Smooth muscle cell (in vitro differentiated cells): ENCODE data around the gene DRD5. TPM values are rescaled to one million over a fixed set of nuclear protein-coding genes. Genes with fewer than 3 reads are reported as not detected.

Source experiments
- DNase-seq: peaks from one replicate; lab custom pipeline; 2025; ENCODE audit not compliant: unreplicated experiment; lab: John Stamatoyannopoulos, UW
- H2AFZ ChIP-seq: fragments of 200-600 bp; sonication (generic); 2 replicates; pipeline ENCODE4 v1.6.0; 2016; ENCODE audit warnings: antibody characterized with exemption, low read depth, mild to moderate bottlenecking
- H3F3A ChIP-seq: fragments of 200-600 bp; sonication (generic); 2 replicates; pipeline ENCODE4 v1.6.0; 2017; ENCODE audit warnings: antibody characterized with exemption, low read depth
- H3K27ac ChIP-seq: fragments of 200-600 bp; sonication (generic); 2 replicates; pipeline ENCODE4 v1.5.1; 2016; ENCODE audit warnings: low read depth, mild to moderate bottlenecking
- H3K27me3 ChIP-seq: fragments of 200-600 bp; sonication (generic); 2 replicates; pipeline ENCODE4 v1.6.1; 2016; ENCODE audit warnings: low read depth, mild to moderate bottlenecking
- H3K36me3 ChIP-seq: fragments of 200-600 bp; sonication (generic); 2 replicates; pipeline ENCODE4 v1.5.1; 2016; ENCODE audit warnings: low read depth
- H3K4me1 ChIP-seq: fragments of 200-600 bp; sonication (generic); 2 replicates; pipeline ENCODE4 v1.5.1; 2016; ENCODE audit warnings: low read depth
- H3K4me2 ChIP-seq: fragments of 200-600 bp; sonication (generic); 2 replicates; pipeline ENCODE4 v1.6.0; 2016; ENCODE audit warnings: mild to moderate bottlenecking
- H3K4me3 ChIP-seq: fragments of 200-600 bp; sonication (generic); 2 replicates; pipeline ENCODE4 v1.5.1; 2016; ENCODE audit warnings: mild to moderate bottlenecking
- H3K79me2 ChIP-seq: fragments of 200-600 bp; sonication (generic); 2 replicates; pipeline ENCODE4 v1.6.0; 2016; ENCODE audit warnings: low read depth, mild to moderate bottlenecking
- H3K9ac ChIP-seq: fragments of 200-600 bp; sonication (generic); 2 replicates; pipeline ENCODE4 v1.6.0; 2016; ENCODE audit warnings: low read depth
- H3K9me3 ChIP-seq: fragments of 200-600 bp; sonication (generic); replicated peaks from 2 replicates; pipeline ENCODE4 v1.5.1; 2016; ENCODE audit warnings: low read depth
- H4K20me1 ChIP-seq: fragments of 200-600 bp; sonication (generic); 2 replicates; pipeline ENCODE4 v1.6.0; 2016; ENCODE audit warnings: low read depth
- WGBS: methylation state at CpG from one replicate; pipeline ENCODE4 v1.1.7; 2016; ENCODE audit warnings: low lambda C conversion rate; 5-methylcytosine and 5-hydroxymethylcytosine counted together
- polyA plus RNA-seq: library from polyadenylated mRNA; unstranded; fragments of >200 nt; fragmentation: Nextera tagmentation; extraction: Ambion mirVana; gene quantifications from 2 replicates; pipeline ENCODE4 v1.2.1, GENCODE V29; 2016
- total RNA-seq: library from RNA; depleted of rRNA; stranded (reverse); fragments of >200 nt; gene quantifications from 2 replicates; pipeline ENCODE4 v1.2.3, GENCODE V29; 2014
- TF ChIP-seq, protein P1 (sequence below): fragments of 200-600 bp; sonication (generic); IDR thresholded peaks from 2 replicates; pipeline ENCODE4 v1.5.1; 2017; ENCODE audit warnings: borderline replicate concordance, mild to moderate bottlenecking, antibody characterized with exemption; ENCODE audit not compliant: insufficient read depth, poor library complexity, severe bottlenecking

Gene DRD5
- total and polyA plus RNA-seq, 2 experiments from 2014 or later = not detected

DNA sequence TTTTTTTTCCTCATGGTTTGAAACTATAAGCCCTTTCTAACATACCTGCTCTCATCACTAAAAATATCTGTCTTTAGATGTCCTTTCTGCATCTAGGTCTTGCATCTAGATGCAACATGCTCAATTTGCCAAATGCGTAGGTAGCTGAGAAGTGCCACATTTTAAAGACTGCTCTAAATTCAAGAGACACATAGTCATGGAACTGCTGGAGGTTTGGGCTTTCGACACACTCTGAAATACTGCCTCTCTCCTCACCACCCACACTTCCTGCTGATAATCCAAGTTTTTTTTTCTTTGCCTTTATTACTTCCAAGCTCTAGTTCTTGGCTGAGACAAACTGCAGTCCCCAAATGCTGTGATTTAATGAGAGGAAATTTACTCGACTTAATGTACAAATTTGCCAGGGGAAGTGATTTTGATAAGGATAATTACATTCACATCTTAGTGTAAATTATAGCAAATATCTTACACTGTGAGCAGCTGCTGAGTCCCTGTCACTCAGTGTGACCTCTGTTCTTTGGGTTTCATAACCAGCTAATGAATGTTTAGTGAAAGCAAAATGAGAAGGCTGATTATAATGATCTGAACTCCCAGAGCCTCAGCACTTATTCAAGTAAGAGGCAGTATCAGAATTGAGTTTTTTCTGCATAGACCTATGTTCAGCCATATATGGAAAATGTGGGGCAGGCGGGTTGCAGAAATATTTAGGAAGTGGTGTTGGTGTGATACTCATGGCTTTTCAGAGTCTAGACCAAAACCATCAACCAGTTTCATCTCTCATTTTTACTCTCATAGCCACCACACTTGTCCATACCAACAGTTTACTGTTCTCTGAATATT, 31.3 kb downstream of the DRD5 start:
- H3F3A ChIP-seq = peaks cover 11% of the 10 kb centered on the region
- H3K27me3 ChIP-seq = peaks cover 43% of the 10 kb centered on the region
- WGBS = 28% methylated on average over 4 of the region's 4 CpGs

DNA sequence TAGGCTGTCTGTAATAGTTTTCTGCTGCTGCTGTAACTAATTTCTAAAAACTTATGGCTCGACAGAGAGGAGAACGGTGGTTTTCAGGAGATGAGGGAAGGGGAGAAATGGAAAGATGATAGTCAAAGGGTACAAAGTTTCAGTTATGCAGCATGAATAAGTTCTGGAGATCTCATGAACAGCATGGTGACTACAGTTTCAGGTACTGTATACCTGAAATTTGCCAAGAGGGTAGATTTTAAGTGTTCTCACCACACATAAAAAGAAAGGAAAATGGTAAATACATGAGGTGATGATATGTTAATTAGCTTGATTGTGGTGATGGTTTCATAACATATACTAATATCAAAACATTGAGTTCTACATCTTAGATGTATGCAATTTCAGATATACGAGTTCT, 34.9 kb downstream of the DRD5 start:
- Histone ChIP-seq H3K27ac (no peak overlapping the region), H3K4me3 (no peak overlapping the region), H3K4me1 (peaks cover 7% of the 10 kb centered on the region), H3K9me3 (no peaks in the 10 kb centered on the region), H4K20me1 (no peaks in the 10 kb centered on the region), H2AFZ (no peak overlapping the region), H3K27me3 (peaks cover 51% of the 10 kb centered on the region), H3K9ac (no peak overlapping the region), H3F3A (peaks cover 11% of the 10 kb centered on the region), H3K79me2 (no peaks in the 10 kb centered on the region), H3K4me2 (no peak overlapping the region), H3K36me3 (no peaks in the 10 kb centered on the region)
- TF ChIP-seq, protein P1, sequence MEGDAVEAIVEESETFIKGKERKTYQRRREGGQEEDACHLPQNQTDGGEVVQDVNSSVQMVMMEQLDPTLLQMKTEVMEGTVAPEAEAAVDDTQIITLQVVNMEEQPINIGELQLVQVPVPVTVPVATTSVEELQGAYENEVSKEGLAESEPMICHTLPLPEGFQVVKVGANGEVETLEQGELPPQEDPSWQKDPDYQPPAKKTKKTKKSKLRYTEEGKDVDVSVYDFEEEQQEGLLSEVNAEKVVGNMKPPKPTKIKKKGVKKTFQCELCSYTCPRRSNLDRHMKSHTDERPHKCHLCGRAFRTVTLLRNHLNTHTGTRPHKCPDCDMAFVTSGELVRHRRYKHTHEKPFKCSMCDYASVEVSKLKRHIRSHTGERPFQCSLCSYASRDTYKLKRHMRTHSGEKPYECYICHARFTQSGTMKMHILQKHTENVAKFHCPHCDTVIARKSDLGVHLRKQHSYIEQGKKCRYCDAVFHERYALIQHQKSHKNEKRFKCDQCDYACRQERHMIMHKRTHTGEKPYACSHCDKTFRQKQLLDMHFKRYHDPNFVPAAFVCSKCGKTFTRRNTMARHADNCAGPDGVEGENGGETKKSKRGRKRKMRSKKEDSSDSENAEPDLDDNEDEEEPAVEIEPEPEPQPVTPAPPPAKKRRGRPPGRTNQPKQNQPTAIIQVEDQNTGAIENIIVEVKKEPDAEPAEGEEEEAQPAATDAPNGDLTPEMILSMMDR = no peak
- no peak for DNase-seq
- 94% methylated on average over 3 of the region's 3 CpGs for WGBS

More for the DNA sequence above, 31.3 kb downstream of the DRD5 start:
- no peak for DNase-seq
- Histone ChIP-seq H3K27ac (peak overlapping the region; percentile 49), H3K4me3 (no peak overlapping the region), H3K9ac (no peak overlapping the region), H3K4me2 (peak overlapping the region; percentile 71), H4K20me1 (no peaks in the 10 kb centered on the region), H3K9me3 (no peaks in the 10 kb centered on the region), H3K79me2 (no peaks in the 10 kb centered on the region), H3K36me3 (no peaks in the 10 kb centered on the region), H3K4me1 (peaks cover 7% of the 10 kb centered on the region), H2AFZ (no peak overlapping the region)
- TF ChIP-seq, protein P1 = no peak

DNA sequence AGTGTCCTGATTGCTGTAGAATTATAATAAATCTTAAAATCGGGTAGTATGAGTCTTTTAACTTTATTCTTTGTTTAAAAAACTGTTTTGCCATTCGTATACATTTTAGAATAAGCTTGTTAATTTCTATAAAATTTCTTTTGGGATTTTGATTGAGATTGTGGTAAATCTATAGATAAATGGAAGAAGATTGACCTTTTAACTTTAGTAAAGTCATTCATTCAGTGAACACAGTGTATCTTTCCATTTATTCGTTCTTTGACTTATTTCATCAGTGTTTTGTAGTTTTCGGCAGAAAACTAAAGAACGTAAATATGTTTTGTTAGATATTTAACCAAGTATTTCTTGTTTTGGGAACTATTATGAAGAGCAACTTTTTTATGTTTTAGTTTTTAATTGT, 38.9 kb downstream of the DRD5 start:
- H3K36me3 ChIP-seq = no peaks in the 10 kb centered on the region
- no peak for DNase-seq
- H3K9me3 ChIP-seq = no peaks in the 10 kb centered on the region
- no peaks in the 10 kb centered on the region for H3K4me1 ChIP-seq
- TF ChIP-seq, protein P1 = no peak
- no peak overlapping the region for H3K4me2 ChIP-seq
- H3F3A ChIP-seq = no peaks in the 10 kb centered on the region
- no peak overlapping the region for H3K9ac ChIP-seq
- no peaks in the 10 kb centered on the region for H4K20me1 ChIP-seq
- H3K27me3 ChIP-seq = peaks cover 63% of the 10 kb centered on the region
- 77% methylated on average over 5 of the region's 5 CpGs for WGBS
- no peaks in the 10 kb centered on the region for H3K79me2 ChIP-seq
- no peak overlapping the region for H3K27ac ChIP-seq
- no peak overlapping the region for H2AFZ ChIP-seq
- no peak overlapping the region for H3K4me3 ChIP-seq

DNA sequence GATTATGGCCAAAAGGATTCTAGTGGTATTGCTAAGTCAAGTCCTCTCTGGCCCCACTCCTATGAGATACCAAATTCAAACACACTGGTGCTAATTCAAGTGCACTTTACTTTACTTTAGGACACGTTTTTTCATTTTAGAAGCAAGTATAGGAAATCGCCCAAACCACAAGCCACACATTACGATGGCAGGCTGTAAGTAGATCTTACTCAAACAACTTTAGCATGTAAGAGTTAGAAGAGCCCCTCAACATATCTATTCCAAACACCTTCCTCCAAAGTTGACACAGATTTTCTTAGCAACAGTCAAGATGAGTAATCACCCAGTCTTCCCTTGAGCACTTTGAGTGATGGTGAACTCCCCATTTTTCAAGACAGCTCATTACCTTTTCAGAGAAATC, 43.6 kb downstream of the DRD5 start:
- Histone ChIP-seq H3K4me3 (no peak overlapping the region), H3K9me3 (no peaks in the 10 kb centered on the region), H2AFZ (no peak overlapping the region), H3K9ac (no peak overlapping the region), H3K36me3 (no peaks in the 10 kb centered on the region), H3K27me3 (peaks cover 67% of the 10 kb centered on the region), H3F3A (no peaks in the 10 kb centered on the region), H3K27ac (no peak overlapping the region), H4K20me1 (no peaks in the 10 kb centered on the region), H3K4me1 (no peaks in the 10 kb centered on the region), H3K4me2 (no peak overlapping the region), H3K79me2 (no peaks in the 10 kb centered on the region)
- TF ChIP-seq, protein P1 = no peak
- no peak for DNase-seq
- WGBS = 85% methylated on average over 3 of the region's 3 CpGs
